ENCODE results near the gene SH3PXD2A. TPM values are rescaled to one million over a fixed set of nuclear protein-coding genes. Genes with fewer than 3 reads are reported as not detected.
A peak's percentile ranks its signal among the peaks of the same experiment; 100 is the strongest.

The SH3PXD2A gene
- total and polyA plus RNA-seq, 10 of the 15 experiments (the other 5 are each of a cell fraction or from before 2014, with no cell fraction given) = 0.63 to 14.0 (median 4.4) TPM

- H3K27me3 ChIP-seq (replicated peaks in 1 of 2; ENCODE audit: control insufficient read depth in 2 of 2, insufficient read depth in 2 of 2, low read length in 1 of 2) = peaks cover 0 to 2% of the 10 kb centered on the region in 2 experiments; a peak in 1 of 4 replicates
- DNase-seq (ENCODE audit: low read depth, low spot score) (no peak), FAIRE-seq (no peak), ATAC-seq (peak; percentile 77)
- no peak for TF ChIP-seq ZNF592 (IDR thresholded peaks at IDR 0.05)
- peak in 1 of 2 experiments; percentile 17; a peak in 1 of 3 replicates for TF ChIP-seq EGR1 (IDR thresholded peaks at IDR 0.05; ENCODE audit: borderline replicate concordance in 1 of 2, low read depth in 2 of 2, low read length in 2 of 2)
- peak; percentile 63 for TF ChIP-seq RUNX3 (IDR thresholded peaks at IDR 0.05; ENCODE audit: low read length)
- TF ChIP-seq POU2F2 (IDR thresholded peaks at IDR 0.05; ENCODE audit: borderline replicate concordance, low read depth, low read length) = no peak
- TF ChIP-seq POLR2AphosphoS5 (IDR thresholded peaks at IDR 0.05; ENCODE audit: low read length) = no peak
- TF ChIP-seq PAX8 (IDR thresholded peaks at IDR 0.05) = no peak
- TF ChIP-seq EED (IDR thresholded peaks at IDR 0.05; ENCODE audit: low read depth) = 0 out of 2 replicates have a peak, but pooled peaks have one; percentile 16
- TF ChIP-seq DPF2 (IDR thresholded peaks at IDR 0.05) = no peak
- 0 out of 2 replicates have a peak, but pooled peaks have one; percentile 23 for TF ChIP-seq IKZF1 (conservative IDR thresholded peaks at IDR 0.05)
- 1% methylated on average over 5 of the region's 5 CpGs for WGBS (ENCODE audit: insufficient coverage, insufficient replicate concordance, low lambda C conversion rate, missing lambda C conversion rate)
- H4K20me1 ChIP-seq (ENCODE audit: control insufficient read depth, insufficient read depth) = no peaks in the 10 kb centered on the region
- no peak overlapping the region for H2AFZ ChIP-seq (ENCODE audit: control insufficient read depth, low read depth, low read length)
- ChIA-PET CTCF (interaction anchor here (2.1 kb wide), 1 partner anchor 133 kb away, joined by 5 read pairs; no protein-coding TSS in a partner anchor), POLR2A (no interaction called here), RAD21 (ENCODE audit: unreplicated experiment) (no interaction called here), SMC1A (ENCODE audit: uncharacterized antibody, unreplicated experiment) (interaction anchor here (1.2 kb wide), 1 partner anchor 34 kb away, joined by 3 read pairs; no protein-coding TSS in a partner anchor)
- no peak overlapping the region for H3K4me2 ChIP-seq (ENCODE audit: control insufficient read depth, insufficient read depth)
- no peaks in the 10 kb centered on the region for H3K36me3 ChIP-seq (ENCODE audit: control insufficient read depth in 2 of 2, insufficient read depth in 2 of 2, low read length in 1 of 2)
- no peak overlapping the region for H3K27ac ChIP-seq (ENCODE audit: control insufficient read depth, insufficient read depth)
- BruUV-seq (replicated peaks) = no TSS peak
- H3K9me3 ChIP-seq (replicated peaks; ENCODE audit: control insufficient read depth, insufficient read depth, low read length) = no peaks in the 10 kb centered on the region
- intact Hi-C loops (cut with micrococcal nuclease; ENCODE audit: unreplicated experiment) = no loop called here
- H3K9ac ChIP-seq (ENCODE audit: control insufficient read depth, insufficient read depth, low read length) = no peak overlapping the region
- in situ Hi-C loops (cut with MboI) = no loop called here
- no peaks in the 10 kb centered on the region for H3K4me1 ChIP-seq (ENCODE audit: control insufficient read depth, insufficient read depth, low read length)
- H3K79me2 ChIP-seq (ENCODE audit: control insufficient read depth, insufficient read depth, low read length) = no peaks in the 10 kb centered on the region
- H3K4me3 ChIP-seq = no peak overlapping the region
These were observed 9.4 kb downstream of the SH3PXD2A start for GRCh38 chr10:103845972-103846371.

Data from GM12878 (cell line).